HL-60 (cell line): ENCODE measurements around the gene CBX5.
A peak's percentile ranks its signal among the peaks of the same experiment; 100 is the strongest.

Experiments used
- DNase-seq, 2 experiments: peaks; one replicate each; pipeline ENCODE4 v3.0.0-alpha.2; 2010 to 2020; ENCODE audit warnings: low read depth in 1 of 2, low spot score in 1 of 2
- H3K27ac ChIP-seq: fragments of 250-450 bp; sonication (Bioruptor Pico); replicated peaks from 2 replicates; pipeline ENCODE4 v1.5.1; 2020; ENCODE audit warnings: mild to moderate bottlenecking, moderate library complexity
- H3K27me3 ChIP-seq: fragments of 250-450 bp; sonication (Bioruptor Pico); 2 replicates; pipeline ENCODE4 v1.5.1; 2021; ENCODE audit warnings: mild to moderate bottlenecking, moderate library complexity; ENCODE audit not compliant: insufficient read depth, poor library complexity, severe bottlenecking
- H3K4me3 ChIP-seq: replicated peaks from 2 replicates; pipeline ENCODE4 v1.5.1; 2011; ENCODE audit warnings: mild to moderate bottlenecking, control low read depth, low read length; ENCODE audit not compliant: insufficient read depth
- GABPA ChIP-seq: IDR thresholded peaks from 2 replicates; pipeline ENCODE4 v1.6.1; 2012; ENCODE audit warnings: low read depth
- POLR2AphosphoS5 ChIP-seq: IDR thresholded peaks from 2 replicates; pipeline ENCODE4 v1.6.1; 2012; ENCODE audit warnings: low read depth
- SPI1 ChIP-seq: IDR thresholded peaks from 2 replicates; pipeline ENCODE4 v1.6.1; 2012; ENCODE audit warnings: low read depth, mild to moderate bottlenecking, borderline replicate concordance
- TF ChIP-seq, protein P1 (sequence below): IDR thresholded peaks from one replicate; pipeline ENCODE4 v1.5.1; 2011; ENCODE audit warnings: low read length, control low read depth, inconsistent platforms; ENCODE audit not compliant: insufficient read depth
- TF ChIP-seq, protein P2 (sequence below): IDR thresholded peaks from 2 replicates; pipeline ENCODE4 v1.6.1; 2012; ENCODE audit warnings: low read depth; ENCODE audit not compliant: insufficient replicate concordance

The CBX5 gene

DNA sequence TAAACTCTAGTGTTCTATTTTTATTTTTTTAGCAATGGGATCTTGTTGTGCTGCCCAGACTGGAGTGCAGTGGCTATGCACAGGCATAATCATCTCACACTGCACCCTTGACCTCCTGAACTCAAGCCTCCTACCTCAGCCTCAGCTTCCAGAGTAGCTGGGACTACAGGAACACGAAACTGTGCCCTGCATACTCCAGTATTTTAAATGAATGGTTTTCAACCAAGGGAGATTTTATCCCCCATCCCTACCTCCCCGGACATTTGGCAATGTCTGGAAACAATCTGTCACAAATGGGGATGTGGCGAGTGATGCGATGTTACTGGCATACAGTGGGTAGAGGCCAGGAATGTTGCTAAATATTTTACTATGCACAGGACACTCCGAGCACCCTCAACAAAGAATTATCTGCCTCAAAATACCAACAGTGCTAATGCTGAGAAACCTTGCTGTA is 2.1 kb downstream of the CBX5 start:
- Histone ChIP-seq H3K4me3 (peak overlapping the region; percentile 74), H3K27ac (peak overlapping the region; percentile 99), H3K27me3 (no peaks in the 10 kb centered on the region)
- TF ChIP-seq, protein P1, sequence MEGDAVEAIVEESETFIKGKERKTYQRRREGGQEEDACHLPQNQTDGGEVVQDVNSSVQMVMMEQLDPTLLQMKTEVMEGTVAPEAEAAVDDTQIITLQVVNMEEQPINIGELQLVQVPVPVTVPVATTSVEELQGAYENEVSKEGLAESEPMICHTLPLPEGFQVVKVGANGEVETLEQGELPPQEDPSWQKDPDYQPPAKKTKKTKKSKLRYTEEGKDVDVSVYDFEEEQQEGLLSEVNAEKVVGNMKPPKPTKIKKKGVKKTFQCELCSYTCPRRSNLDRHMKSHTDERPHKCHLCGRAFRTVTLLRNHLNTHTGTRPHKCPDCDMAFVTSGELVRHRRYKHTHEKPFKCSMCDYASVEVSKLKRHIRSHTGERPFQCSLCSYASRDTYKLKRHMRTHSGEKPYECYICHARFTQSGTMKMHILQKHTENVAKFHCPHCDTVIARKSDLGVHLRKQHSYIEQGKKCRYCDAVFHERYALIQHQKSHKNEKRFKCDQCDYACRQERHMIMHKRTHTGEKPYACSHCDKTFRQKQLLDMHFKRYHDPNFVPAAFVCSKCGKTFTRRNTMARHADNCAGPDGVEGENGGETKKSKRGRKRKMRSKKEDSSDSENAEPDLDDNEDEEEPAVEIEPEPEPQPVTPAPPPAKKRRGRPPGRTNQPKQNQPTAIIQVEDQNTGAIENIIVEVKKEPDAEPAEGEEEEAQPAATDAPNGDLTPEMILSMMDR: no peak
- TF ChIP-seq, protein P2, sequence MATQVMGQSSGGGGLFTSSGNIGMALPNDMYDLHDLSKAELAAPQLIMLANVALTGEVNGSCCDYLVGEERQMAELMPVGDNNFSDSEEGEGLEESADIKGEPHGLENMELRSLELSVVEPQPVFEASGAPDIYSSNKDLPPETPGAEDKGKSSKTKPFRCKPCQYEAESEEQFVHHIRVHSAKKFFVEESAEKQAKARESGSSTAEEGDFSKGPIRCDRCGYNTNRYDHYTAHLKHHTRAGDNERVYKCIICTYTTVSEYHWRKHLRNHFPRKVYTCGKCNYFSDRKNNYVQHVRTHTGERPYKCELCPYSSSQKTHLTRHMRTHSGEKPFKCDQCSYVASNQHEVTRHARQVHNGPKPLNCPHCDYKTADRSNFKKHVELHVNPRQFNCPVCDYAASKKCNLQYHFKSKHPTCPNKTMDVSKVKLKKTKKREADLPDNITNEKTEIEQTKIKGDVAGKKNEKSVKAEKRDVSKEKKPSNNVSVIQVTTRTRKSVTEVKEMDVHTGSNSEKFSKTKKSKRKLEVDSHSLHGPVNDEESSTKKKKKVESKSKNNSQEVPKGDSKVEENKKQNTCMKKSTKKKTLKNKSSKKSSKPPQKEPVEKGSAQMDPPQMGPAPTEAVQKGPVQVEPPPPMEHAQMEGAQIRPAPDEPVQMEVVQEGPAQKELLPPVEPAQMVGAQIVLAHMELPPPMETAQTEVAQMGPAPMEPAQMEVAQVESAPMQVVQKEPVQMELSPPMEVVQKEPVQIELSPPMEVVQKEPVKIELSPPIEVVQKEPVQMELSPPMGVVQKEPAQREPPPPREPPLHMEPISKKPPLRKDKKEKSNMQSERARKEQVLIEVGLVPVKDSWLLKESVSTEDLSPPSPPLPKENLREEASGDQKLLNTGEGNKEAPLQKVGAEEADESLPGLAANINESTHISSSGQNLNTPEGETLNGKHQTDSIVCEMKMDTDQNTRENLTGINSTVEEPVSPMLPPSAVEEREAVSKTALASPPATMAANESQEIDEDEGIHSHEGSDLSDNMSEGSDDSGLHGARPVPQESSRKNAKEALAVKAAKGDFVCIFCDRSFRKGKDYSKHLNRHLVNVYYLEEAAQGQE: no peak
- TF ChIP-seq GABPA (no peak), POLR2AphosphoS5 (peak; percentile 77), SPI1 (peak; percentile 62; the same call in 1 of the 2 replicates)
- DNase-seq: peak in 1 of 2 experiments; percentile 72

DNA sequence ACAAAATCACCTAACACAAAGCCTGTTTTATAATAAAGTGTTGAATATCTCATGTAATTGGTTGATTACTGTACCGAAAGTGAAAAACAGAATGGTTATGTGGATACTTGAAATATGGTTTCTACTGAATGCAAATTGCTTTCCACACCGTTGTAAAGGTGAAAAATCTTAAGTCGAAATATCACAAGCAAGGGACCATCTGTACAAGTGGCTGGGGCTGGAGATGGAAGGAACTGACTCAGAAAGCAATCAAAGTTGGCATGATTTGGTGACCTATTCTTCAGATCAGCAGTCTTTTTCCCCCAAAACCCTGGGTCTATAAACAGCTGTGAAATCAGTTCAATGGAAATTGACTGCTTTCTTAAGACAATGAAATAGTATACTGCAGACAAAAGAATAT is 3.6 kb downstream of the CBX5 start:
- Histone ChIP-seq H3K27me3 (no peaks in the 10 kb centered on the region), H3K27ac (no peak overlapping the region), H3K4me3 (no peak overlapping the region)
- TF ChIP-seq, protein P2: no peak
- TF ChIP-seq GABPA (no peak), SPI1 (no peak), POLR2AphosphoS5 (no peak)
- TF ChIP-seq, protein P1: no peak
- no peak for DNase-seq

DNA sequence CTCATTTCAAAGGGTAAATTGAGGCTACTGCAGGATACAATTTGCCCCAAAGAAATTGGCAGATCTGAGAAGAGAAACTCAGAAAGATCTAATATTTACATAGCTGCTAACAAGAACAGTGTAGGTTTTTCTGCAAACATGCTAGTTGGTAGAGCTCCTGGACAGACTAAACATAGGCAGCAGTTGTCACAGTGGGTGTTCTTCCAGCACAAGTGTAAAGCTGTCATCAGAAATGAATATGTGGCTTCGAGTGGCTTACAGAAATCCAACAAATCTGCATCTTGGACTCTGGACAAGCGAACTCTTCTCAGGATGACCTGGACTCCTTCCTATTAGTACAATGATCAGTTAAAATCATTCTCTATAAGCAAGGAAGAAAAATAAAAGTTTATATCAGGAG is 5.9 kb downstream of the CBX5 start:
- H3K27ac ChIP-seq: no peak overlapping the region
- H3K4me3 ChIP-seq: no peak overlapping the region

More for the DNA sequence above, 5.9 kb downstream of the CBX5 start:
- H3K27me3 ChIP-seq: no peaks in the 10 kb centered on the region
- TF ChIP-seq GABPA: no peak
- TF ChIP-seq, protein P1: no peak
- TF ChIP-seq POLR2AphosphoS5: no peak
- no peak for TF ChIP-seq SPI1
- TF ChIP-seq, protein P2: no peak
- no peak for DNase-seq
